ENCODE data around the gene LRIG2.

Gene LRIG2

GRCh38 chr1:113170519-113170918, 97.5 kb downstream of the LRIG2 start:
- no peak for DNase-seq

- no peak for DNase-seq
These were observed 105.1 kb downstream of the LRIG2 start for GRCh38 chr1:113178106-113178505.

GRCh38 chr1:113178522-113178921, 105.5 kb downstream of the LRIG2 start:
- DNase-seq, result peak; percentile 4
